KOPT-K1 (cell line): ENCODE data around the gene OR2T34.
"Not testable (repeated sequence)": the region's sequence is repeated elsewhere in the genome, so short reads cannot be mapped to it uniquely, and the experiment has no call there.

Experiments
- H3K27ac ChIP-seq: fragments of 200-600 bp; sonication (generic); 2 replicates; pipeline ENCODE4 v1.5.1; 2016; ENCODE audit warnings: antibody characterized with exemption, mild to moderate bottlenecking, low read depth, low read length; ENCODE audit not compliant: poor library complexity, severe bottlenecking
- H3K36me3 ChIP-seq: fragments of 200-600 bp; sonication (generic); 2 replicates; pipeline ENCODE4 v1.5.1; 2017; ENCODE audit warnings: antibody characterized with exemption, mild to moderate bottlenecking, low read length, moderate library complexity; ENCODE audit not compliant: insufficient read depth
- H3K9me3 ChIP-seq: fragments of 200-600 bp; sonication (generic); 2 replicates; pipeline ENCODE4 v1.5.1; 2017; ENCODE audit warnings: antibody characterized with exemption, low read length, mild to moderate bottlenecking; ENCODE audit not compliant: insufficient read depth, poor library complexity, severe bottlenecking

The OR2T34 gene, protein sequence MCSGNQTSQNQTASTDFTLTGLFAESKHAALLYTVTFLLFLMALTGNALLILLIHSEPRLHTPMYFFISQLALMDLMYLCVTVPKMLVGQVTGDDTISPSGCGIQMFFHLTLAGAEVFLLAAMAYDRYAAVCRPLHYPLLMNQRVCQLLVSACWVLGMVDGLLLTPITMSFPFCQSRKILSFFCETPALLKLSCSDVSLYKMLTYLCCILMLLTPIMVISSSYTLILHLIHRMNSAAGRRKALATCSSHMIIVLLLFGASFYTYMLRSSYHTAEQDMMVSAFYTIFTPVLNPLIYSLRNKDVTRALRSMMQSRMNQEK

DNA sequence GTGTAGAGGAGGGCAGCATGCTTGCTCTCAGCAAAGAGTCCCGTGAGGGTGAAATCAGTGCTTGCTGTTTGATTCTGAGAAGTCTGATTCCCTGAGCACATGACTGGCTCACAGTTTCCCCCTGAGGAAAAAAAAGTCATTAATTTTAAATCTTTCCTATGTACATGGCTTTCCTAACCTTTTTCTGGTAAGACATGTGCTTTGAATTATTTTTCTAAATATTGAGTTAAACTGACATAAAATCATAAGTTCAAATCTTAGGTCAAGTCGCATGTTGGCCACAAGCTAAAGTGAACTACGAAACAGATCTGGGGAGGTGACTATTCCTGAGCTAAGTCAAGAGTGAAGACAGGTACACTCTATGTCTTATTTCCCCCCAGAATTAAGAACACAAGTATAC lies at the start of gene OR2T34:
TSS of gene OR2T34 (minus strand) at position 101 of the 400 bp plus-strand sequence. CDS start at position 101, 0 bp downstream.
- not testable (repeated sequence) for H3K36me3 ChIP-seq, H3K9me3 ChIP-seq

DNA sequence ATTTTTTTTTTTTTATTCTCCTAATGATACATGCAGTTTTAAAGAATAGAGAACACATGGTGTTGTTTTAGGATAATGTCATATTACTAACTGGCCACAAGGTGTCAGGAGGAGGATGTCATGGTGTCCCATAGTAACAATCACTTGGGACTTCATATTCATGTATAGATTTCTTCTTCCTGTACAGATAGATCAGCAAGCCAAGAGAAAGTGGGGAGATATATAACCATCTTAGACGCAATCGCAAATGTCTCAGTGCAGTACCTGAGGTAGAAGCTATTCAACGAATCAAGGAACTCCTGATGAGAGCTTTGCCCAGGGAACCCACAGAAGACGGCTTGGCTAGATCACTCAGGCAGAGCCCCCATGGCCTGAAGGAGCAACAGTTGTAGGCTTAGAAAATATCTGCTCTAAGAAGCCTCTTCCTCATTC lies 48.0 kb upstream of the OR2T34 start:
- Histone ChIP-seq H3K27ac (no peak overlapping the region), H3K9me3 (no peaks in the 10 kb centered on the region), H3K36me3 (no peaks in the 10 kb centered on the region)

More for the DNA sequence above, at the start of gene OR2T34:
- H3K27ac ChIP-seq = not testable (repeated sequence)

DNA sequence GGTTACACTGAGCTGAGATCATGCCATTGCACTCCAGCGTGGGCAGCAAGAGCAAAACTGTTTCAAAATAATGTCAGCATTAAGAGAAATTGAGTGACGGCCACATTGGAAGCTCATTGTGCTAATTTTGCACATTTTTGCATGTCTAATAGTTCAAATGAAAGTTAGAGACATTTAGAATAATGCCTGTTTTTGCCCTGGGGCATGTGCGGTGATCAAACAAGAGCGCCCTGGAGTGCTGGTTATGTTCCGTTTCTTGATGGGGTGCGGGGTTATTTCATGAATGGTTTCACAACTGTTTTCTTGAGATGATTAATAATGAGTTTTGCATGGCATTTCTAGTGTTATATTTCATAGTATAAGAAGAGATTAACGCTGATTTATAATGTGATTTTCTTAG lies 47.2 kb upstream of the OR2T34 start:
- H3K36me3 ChIP-seq = no peaks in the 10 kb centered on the region
- H3K9me3 ChIP-seq = no peaks in the 10 kb centered on the region
- H3K27ac ChIP-seq = no peak overlapping the region

DNA sequence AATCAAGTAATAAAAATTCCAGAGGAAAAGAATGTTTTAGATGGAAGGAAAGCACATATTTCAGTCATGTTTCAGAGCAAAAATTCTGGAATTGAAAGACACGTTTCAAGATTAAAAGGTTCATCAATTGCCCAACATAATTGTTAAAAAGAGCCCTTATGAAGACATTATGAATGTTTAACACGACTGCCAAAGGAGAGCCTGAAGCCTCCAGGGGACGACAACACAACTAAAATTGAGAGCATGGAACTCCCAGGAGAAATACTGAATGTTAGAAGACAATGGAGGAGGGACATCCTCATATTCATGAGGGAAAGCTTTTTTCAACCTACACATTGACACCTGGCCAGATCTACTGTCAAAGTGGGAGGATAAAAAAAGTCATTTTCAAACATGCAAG lies 44.3 kb upstream of the OR2T34 start:
- Histone ChIP-seq H3K9me3 (no peaks in the 10 kb centered on the region), H3K27ac (no peak overlapping the region), H3K36me3 (no peaks in the 10 kb centered on the region)

DNA sequence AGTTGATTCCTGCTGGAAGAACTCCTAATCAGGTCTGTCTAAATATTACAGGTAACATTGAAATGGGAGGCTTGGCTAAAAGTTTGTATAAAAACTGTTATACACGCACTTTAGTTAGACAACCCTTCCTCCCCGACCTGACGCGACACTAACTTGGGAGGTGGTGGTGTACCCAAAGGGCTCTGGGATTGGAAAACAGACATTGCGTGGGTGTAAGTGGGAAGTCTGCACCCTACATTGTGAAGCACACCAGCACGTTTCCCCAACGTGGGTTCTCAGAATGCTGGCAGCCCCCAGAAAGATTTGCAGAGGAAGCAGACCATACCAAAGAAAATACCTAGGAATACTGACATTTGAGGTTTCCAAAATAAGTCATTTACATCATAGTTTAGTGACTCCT lies 43.6 kb upstream of the OR2T34 start:
- H3K9me3 ChIP-seq = no peaks in the 10 kb centered on the region
- H3K36me3 ChIP-seq = no peaks in the 10 kb centered on the region
- no peak overlapping the region for H3K27ac ChIP-seq

DNA sequence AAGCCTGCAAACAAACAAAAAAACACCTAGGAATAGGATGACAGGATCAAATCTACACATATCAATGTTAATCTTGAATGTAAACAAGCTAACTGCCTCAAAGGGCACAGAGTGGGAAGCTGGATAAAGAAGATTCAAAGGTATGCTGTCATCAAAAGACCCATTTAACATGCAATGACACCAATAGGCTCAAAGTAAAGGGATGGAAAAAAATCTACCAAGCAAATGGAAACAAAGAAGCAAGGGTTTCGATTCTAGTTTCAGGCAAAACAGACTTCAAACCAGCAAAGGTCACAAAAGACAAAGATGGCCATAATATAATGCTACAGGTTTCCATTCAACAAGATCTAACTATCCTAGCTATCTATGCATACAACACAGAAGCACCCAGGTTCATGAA lies 39.2 kb upstream of the OR2T34 start:
- Histone ChIP-seq H3K36me3 (no peaks in the 10 kb centered on the region), H3K9me3 (no peaks in the 10 kb centered on the region), H3K27ac (no peak overlapping the region)

DNA sequence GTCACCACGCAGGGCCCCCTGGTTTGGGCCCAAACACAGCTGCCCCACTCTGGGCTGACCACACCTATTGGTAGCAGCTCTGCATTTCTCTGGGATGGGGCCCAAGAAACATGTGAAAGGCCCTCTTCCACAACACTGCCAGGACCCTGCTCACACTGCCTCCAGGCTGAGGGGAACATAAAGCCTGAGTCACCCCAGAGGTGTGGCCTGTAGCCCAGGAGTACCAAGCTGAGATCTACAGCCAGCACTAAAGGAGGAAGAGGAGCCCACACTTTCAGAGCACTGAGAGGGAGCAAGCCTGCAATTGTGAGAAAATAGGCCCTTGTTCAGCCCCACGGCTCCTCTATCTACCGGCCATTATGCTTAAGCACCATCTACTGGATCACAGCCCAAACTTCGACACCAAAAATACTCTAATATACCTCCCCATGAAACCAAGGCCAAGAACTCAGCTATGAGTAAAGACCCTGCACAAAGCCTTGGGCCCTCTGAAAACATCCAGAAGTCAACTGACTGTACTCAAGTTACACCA lies 37.4 kb upstream of the OR2T34 start:
- Histone ChIP-seq H3K27ac (no peak overlapping the region), H3K9me3 (no peaks in the 10 kb centered on the region), H3K36me3 (no peaks in the 10 kb centered on the region)

DNA sequence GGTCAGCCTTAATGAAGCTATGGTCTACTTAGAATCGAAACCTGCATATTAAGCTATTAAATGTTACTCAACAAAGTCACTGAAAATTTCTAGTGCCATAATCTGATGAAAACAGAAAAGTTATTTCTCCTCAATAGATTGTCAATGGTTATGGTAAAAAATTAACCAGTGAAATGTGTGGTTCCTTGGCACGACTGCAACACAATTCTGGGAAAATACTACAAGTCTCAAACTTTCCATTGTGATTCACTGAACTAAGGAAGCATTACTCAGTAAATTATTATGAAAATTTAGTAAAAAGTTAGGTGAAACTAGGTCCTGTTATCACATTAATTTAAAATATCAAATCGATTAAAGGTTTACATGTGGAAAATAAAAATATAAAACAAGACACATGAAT lies 35.7 kb upstream of the OR2T34 start:
- H3K36me3 ChIP-seq = no peaks in the 10 kb centered on the region
- H3K9me3 ChIP-seq = no peaks in the 10 kb centered on the region
- H3K27ac ChIP-seq = no peak overlapping the region

DNA sequence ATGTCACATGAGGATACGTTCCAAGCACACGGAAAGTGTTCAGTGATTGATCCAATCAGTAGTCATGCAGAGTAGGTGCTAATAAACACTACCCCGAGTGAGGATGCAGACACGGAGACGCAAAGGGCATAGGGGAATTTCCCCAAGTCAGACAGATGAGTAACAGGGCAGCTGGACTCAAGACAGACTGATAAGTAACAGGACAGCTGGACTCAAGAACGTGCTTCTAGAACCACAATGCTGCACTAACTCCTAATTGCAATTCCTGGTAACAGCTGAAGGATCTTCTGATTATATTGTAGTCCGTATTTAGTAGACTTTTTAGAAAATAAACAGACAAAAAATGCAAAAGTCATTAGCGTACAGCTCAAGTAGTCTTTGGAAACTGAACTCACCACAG lies 24.8 kb upstream of the OR2T34 start:
- no peaks in the 10 kb centered on the region for H3K9me3 ChIP-seq
- H3K27ac ChIP-seq = no peak overlapping the region
- H3K36me3 ChIP-seq = no peaks in the 10 kb centered on the region

DNA sequence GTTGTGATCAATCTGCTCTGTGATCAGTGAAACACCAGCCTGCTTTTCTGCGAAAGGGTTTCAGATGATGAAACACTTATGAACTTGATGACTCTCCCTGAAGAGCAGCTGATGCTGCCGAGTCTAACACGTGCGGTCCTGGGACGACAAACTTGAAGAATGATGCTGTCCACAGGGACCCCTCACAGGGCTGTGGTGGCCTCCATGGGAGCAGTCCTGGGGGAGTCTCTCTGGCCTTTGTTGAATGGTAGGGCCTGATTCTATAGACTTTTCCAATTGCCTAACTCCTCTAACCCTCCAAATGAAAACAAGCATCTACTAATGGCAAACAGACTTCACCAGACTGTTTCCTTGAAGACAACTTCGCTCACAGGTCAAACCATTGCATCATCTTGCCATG lies 23.0 kb upstream of the OR2T34 start, which contains the start of gene OR2T10:
TSS of gene OR2T10 (minus strand) at position 112 of the 400 bp plus-strand sequence. CDS start 3,932 bp downstream, outside the sequence.
- H3K9me3 ChIP-seq = no peaks in the 10 kb centered on the region
- no peaks in the 10 kb centered on the region for H3K36me3 ChIP-seq
- no peak within 1 kb of the TSS for H3K27ac ChIP-seq

DNA sequence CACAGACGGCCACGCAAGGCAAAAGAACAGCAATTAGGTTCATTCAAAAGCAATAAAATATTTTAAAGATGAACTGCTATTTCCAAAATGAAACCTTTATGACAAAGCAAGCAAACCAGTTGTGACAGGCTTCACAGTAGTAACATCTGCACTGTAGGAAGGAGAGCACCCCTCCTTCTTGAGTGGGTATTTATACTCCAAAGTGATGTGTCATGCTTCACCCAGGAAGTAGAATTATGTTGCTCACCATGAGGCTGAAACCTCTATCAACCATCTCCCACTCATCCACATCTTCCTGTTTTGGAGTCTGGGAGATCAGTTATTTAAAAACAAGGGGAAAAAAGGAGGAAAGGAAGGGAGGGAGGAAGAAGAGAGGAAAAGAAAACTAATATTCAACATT lies 22.1 kb upstream of the OR2T34 start:
- H3K27ac ChIP-seq = no peak overlapping the region
- no peaks in the 10 kb centered on the region for H3K36me3 ChIP-seq
- no peaks in the 10 kb centered on the region for H3K9me3 ChIP-seq

DNA sequence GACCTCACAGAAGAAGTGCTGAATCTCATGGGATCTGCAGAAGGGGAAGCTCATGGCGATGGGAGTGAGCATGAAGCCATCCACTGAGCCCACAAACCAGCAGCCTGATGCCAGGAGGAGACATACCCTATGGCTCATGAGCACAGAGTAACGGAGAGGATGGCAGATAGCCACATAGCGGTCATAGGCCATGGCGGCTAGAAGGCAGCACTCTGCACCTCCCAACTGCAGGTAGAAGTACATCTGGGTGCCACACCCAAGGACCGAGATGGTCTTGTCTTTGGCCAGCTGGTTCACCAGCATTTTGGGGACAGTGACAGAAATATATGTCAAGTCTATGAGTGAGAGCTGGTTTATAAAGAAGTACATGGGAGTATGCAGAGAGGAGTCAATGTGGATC lies 18.7 kb upstream of the OR2T34 start:
- H3K36me3 ChIP-seq = no peaks in the 10 kb centered on the region
- no peak overlapping the region for H3K27ac ChIP-seq
- no peaks in the 10 kb centered on the region for H3K9me3 ChIP-seq

DNA sequence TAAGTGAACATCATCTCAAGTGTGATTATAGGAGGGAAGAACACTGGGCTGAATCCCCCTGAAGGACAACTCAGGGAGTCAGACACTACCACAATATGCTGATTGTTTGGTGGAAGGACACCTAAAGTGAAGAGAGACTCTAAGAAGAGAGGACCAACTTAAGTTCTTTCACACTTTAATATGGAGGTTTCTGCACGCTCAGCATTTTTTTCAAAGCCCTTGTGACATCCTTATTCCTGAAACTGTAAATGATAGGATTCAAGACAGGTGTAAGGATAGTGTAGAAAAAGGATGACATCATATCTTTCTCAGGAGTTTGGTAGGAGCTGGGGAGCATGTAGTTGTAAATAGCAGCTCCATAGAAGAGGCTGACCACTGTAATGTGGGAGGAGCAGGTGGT lies 18.1 kb upstream of the OR2T34 start:
- no peaks in the 10 kb centered on the region for H3K9me3 ChIP-seq
- no peak overlapping the region for H3K27ac ChIP-seq
- no peaks in the 10 kb centered on the region for H3K36me3 ChIP-seq

DNA sequence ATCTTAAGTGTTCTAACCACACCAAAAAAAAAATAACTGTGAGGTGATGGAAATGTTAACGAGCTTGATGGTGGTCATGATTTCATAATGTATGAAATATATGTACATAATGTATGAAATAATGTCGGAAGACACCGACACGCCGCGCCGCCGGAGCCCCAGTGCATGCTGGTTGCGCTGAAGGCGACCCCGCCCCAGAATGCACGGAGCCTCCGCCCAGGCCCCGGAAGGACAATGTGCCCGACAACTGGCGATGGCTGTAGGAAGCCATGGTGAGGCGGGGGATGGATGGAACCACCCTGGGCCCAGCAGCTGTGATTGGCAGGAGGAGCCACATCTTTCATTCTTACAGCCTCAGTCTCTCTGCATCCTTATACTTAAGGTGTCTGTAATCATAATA lies 15.5 kb upstream of the OR2T34 start:
- Histone ChIP-seq H3K36me3 (no peaks in the 10 kb centered on the region), H3K9me3 (no peaks in the 10 kb centered on the region), H3K27ac (no peak overlapping the region)

DNA sequence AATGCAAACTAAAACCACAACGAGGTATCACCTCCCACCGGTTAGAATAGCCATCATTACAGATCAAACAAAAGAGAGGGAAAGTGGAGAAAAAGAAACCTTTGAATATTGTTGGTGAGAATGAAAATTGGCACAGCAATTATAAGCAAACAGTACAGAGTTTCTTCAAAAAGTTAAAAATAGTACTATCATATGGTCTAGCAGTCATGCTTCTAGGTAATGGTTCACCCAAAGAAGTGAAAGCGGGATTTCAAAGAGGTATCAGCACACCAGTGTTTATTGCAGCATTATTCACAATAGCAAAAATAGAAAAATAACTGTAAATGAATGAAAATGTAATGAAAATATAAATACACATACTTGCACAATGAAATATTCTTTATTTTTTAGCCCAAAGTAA lies 14.8 kb upstream of the OR2T34 start:
- no peak overlapping the region for H3K27ac ChIP-seq
- H3K9me3 ChIP-seq = no peaks in the 10 kb centered on the region
- no peaks in the 10 kb centered on the region for H3K36me3 ChIP-seq

DNA sequence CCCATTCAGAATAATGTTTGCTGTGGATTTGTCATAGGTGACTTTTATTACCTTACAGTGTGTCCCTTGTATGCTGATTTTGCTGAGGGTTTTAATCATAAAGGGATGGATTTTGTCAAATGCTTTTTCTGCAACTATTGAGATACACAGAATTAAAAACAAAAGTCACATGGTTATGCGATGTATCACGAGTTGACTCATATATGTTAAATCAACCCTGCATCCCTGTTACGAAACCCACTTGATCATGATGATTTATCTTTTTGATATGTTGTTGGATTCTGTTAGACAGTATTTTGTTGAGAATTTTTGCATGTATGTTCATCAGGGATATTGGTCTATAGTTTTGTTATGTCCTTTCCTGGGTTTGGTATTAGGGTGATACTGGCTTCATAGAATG lies 10.7 kb upstream of the OR2T34 start:
- Histone ChIP-seq H3K36me3 (no peaks in the 10 kb centered on the region), H3K9me3 (no peaks in the 10 kb centered on the region), H3K27ac (no peak overlapping the region)
